NCI-H748 (cell line): Measurements from ENCODE around the gene VPS72.
"Not testable (repeated sequence)": the region's sequence is repeated elsewhere in the genome, so short reads cannot be mapped to it uniquely, and the experiment has no call there.

Source experiments
- DNase-seq: peaks from one replicate; lab custom pipeline; 2025; ENCODE audit not compliant: unreplicated experiment; lab: John Stamatoyannopoulos, UW

VPS72 gene

GRCh38 chr1:151189637-151190445 lies at the start of gene VPS72:
VPS72 (minus strand) TSS chr1:151190197; CDS start chr1:151190121, 76 bp downstream.
- peak; percentile 94 for DNase-seq

- DNase-seq, result no peak
Measured at GRCh38 chr1:151238467-151238739, 48.4 kb upstream of the VPS72 start.

- DNase-seq, result no peak
Measured at GRCh38 chr1:151237678-151238466, 47.9 kb upstream of the VPS72 start.

- DNase-seq, result no peak
Measured at GRCh38 chr1:151235235-151235634, 45.2 kb upstream of the VPS72 start.

GRCh38 chr1:151222130-151222529 lies 32.1 kb upstream of the VPS72 start:
- no peak for DNase-seq

- no peak for DNase-seq
Measured at GRCh38 chr1:151221616-151222015, 31.6 kb upstream of the VPS72 start.

GRCh38 chr1:151213560-151213959 lies 23.6 kb upstream of the VPS72 start:
- no peak for DNase-seq

- DNase-seq, result no peak
Measured at GRCh38 chr1:151211972-151212705, 22.1 kb upstream of the VPS72 start.

GRCh38 chr1:151210830-151211229 lies 20.8 kb upstream of the VPS72 start:
- DNase-seq, result no peak

- not testable (repeated sequence) for DNase-seq
Measured at GRCh38 chr1:151205381-151205965, 15.5 kb upstream of the VPS72 start.

- DNase-seq, result no peak
Measured at GRCh38 chr1:151199873-151200581, 10.0 kb upstream of the VPS72 start.

GRCh38 chr1:151198254-151199127 lies 8.5 kb upstream of the VPS72 start, which contains the start of gene PIP5K1A:
PIP5K1A (plus strand) TSS chr1:151198552; CDS start chr1:151198997, 445 bp downstream.
- DNase-seq, result peak; percentile 99

GRCh38 chr1:151197863-151198253 lies 7.9 kb upstream of the VPS72 start:
- DNase-seq, result peak; percentile 59

GRCh38 chr1:151196292-151196800 lies 6.3 kb upstream of the VPS72 start:
- peak; percentile 85 for DNase-seq

- not testable (repeated sequence) for DNase-seq
Measured at GRCh38 chr1:151194894-151195594, 5.0 kb upstream of the VPS72 start.

- no peak for DNase-seq
Measured at GRCh38 chr1:151193856-151194255, 3.9 kb upstream of the VPS72 start.

GRCh38 chr1:151193304-151193703 lies 3.3 kb upstream of the VPS72 start:
- no peak for DNase-seq

- DNase-seq, result no peak
Measured at GRCh38 chr1:151192047-151192446, 2.0 kb upstream of the VPS72 start.

GRCh38 chr1:151188667-151189066 lies 1.3 kb downstream of the VPS72 start:
- not testable (repeated sequence) for DNase-seq
